Measurements from ENCODE around the gene KRTAP9-9.

- TF ChIP-seq EZH2phosphoT487 (IDR thresholded peaks at IDR 0.05; ENCODE audit: low read depth) (no peak), CTCF (IDR thresholded peaks at IDR 0.05; ENCODE audit: low read depth, low read length) (no peak)
These were observed 23.2 kb downstream of the KRTAP9-9 start for GRCh38 chr17:41278176-41278955.

All from OCI-LY3 (cell line).